ENCODE measurements around the gene MRPS34. TPM values are rescaled to one million over a fixed set of nuclear protein-coding genes. Genes with fewer than 3 reads are reported as not detected.

The MRPS34 gene
- total and polyA plus RNA-seq, 2 experiments from 2014 or later = 116 to 155 TPM

GRCh38 chr16:1757714-1758461 lies 15.0 kb downstream of the MRPS34 start:
- DNase-seq (ENCODE audit: low spot score) = no peak
- Histone ChIP-seq H3K36me3 (replicated peaks; ENCODE audit: insufficient read depth, low read depth) (no peaks in the 10 kb centered on the region), H3K27me3 (no peaks in the 10 kb centered on the region), H3K4me1 (ENCODE audit: insufficient read depth) (peaks cover 9% of the 10 kb centered on the region), H3K9me3 (ENCODE audit: low read depth) (no peaks in the 10 kb centered on the region), H3K4me3 (no peak overlapping the region), H4K20me1 (ENCODE audit: insufficient read depth, poor library complexity, severe bottlenecking) (peaks cover under 1% of the 10 kb centered on the region), H3K9me2 (replicated peaks; ENCODE audit: insufficient read depth) (no peaks in the 10 kb centered on the region), H3K79me2 (no peaks in the 10 kb centered on the region), H3K27ac (no peak overlapping the region), H2AFZ (no peak overlapping the region), H3K4me2 (peak overlapping the region; percentile 59)
- TF ChIP-seq EZH2 (IDR thresholded peaks at IDR 0.05; ENCODE audit: borderline replicate concordance) = no peak
- no peak for TF ChIP-seq EZH2phosphoT487 (IDR thresholded peaks at IDR 0.05; ENCODE audit: low read depth, severe bottlenecking, unreplicated experiment)
- TF ChIP-seq CTCF (IDR thresholded peaks at IDR 0.05; ENCODE audit: poor library complexity) = no peak
- WGBS (ENCODE audit: low lambda C conversion rate, missing lambda C conversion rate) = 83% methylated on average over 36 of the region's 37 CpGs

- Histone ChIP-seq H3K9me3 (ENCODE audit: low read depth) (no peaks in the 10 kb centered on the region), H3K9me2 (replicated peaks; ENCODE audit: insufficient read depth) (no peaks in the 10 kb centered on the region), H3K4me2 (no peak overlapping the region), H3K27me3 (no peaks in the 10 kb centered on the region), H4K20me1 (ENCODE audit: insufficient read depth, poor library complexity, severe bottlenecking) (no peaks in the 10 kb centered on the region), H3K36me3 (replicated peaks; ENCODE audit: insufficient read depth, low read depth) (no peaks in the 10 kb centered on the region), H2AFZ (no peak overlapping the region), H3K4me1 (ENCODE audit: insufficient read depth) (peaks cover 9% of the 10 kb centered on the region), H3K4me3 (no peak overlapping the region), H3K27ac (no peak overlapping the region), H3K79me2 (no peaks in the 10 kb centered on the region)
- no peak for TF ChIP-seq EZH2phosphoT487 (IDR thresholded peaks at IDR 0.05; ENCODE audit: low read depth, severe bottlenecking, unreplicated experiment)
- no peak for TF ChIP-seq CTCF (IDR thresholded peaks at IDR 0.05; ENCODE audit: poor library complexity)
- TF ChIP-seq EZH2 (IDR thresholded peaks at IDR 0.05; ENCODE audit: borderline replicate concordance) = no peak
- WGBS (ENCODE audit: low lambda C conversion rate, missing lambda C conversion rate) = 97% methylated on average over 12 of the region's 12 CpGs
- DNase-seq (ENCODE audit: low spot score) = no peak
Observed at GRCh38 chr16:1754204-1754603, 18.7 kb downstream of the MRPS34 start.

DNA sequence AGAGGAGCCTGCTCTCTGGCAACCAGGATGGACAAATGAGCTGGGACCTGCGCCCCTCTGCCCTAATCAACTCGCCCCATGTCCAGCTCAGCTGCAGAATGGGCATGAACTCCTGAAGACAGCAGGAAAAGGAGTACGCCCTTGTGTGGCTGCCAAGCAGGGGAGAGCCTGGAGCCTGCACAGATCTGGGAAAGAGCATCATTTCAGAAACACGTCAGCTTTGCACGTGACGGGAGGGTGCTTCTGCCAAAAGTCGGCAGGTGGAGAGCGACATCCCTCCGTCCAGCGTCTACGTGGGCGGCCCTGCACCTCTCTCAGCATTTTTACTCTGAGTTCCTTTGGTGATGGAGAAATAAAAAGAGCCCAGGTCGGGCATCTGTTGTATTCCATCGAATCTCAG lies 20.1 kb downstream of the MRPS34 start:
- H3K36me3 ChIP-seq (replicated peaks; ENCODE audit: insufficient read depth, low read depth) = no peaks in the 10 kb centered on the region
- H3K4me2 ChIP-seq = no peak overlapping the region
- no peak for DNase-seq (ENCODE audit: low spot score)
- no peak overlapping the region for H3K4me3 ChIP-seq
- no peaks in the 10 kb centered on the region for H3K9me3 ChIP-seq (ENCODE audit: low read depth)
- no peak overlapping the region for H2AFZ ChIP-seq
- no peaks in the 10 kb centered on the region for H4K20me1 ChIP-seq (ENCODE audit: insufficient read depth, poor library complexity, severe bottlenecking)
- 98% methylated on average over 14 of the region's 14 CpGs for WGBS (ENCODE audit: low lambda C conversion rate, missing lambda C conversion rate)
- peaks cover 6% of the 10 kb centered on the region for H3K4me1 ChIP-seq (ENCODE audit: insufficient read depth)
- H3K27ac ChIP-seq = no peak overlapping the region
- no peaks in the 10 kb centered on the region for H3K9me2 ChIP-seq (replicated peaks; ENCODE audit: insufficient read depth)
- H3K27me3 ChIP-seq = no peaks in the 10 kb centered on the region
- no peaks in the 10 kb centered on the region for H3K79me2 ChIP-seq
- no peak for TF ChIP-seq CTCF (IDR thresholded peaks at IDR 0.05; ENCODE audit: poor library complexity)
- TF ChIP-seq EZH2phosphoT487 (IDR thresholded peaks at IDR 0.05; ENCODE audit: low read depth, severe bottlenecking, unreplicated experiment) = no peak
- no peak for TF ChIP-seq EZH2 (IDR thresholded peaks at IDR 0.05; ENCODE audit: borderline replicate concordance)

Data from hepatocyte (in vitro differentiated cells).